GM13977 (cell line): ENCODE measurements around the gene SMARCA2.

Experiments used
- DNase-seq: peaks from one replicate; pipeline ENCODE4 v3.0.0; 2012; ENCODE audit warnings: low spot score
- CTCF ChIP-seq: IDR thresholded peaks from 2 replicates; pipeline ENCODE4 v1.5.1; 2012; ENCODE audit warnings: mild to moderate bottlenecking, control low read depth; ENCODE audit not compliant: insufficient read depth; ENCODE audit errors: extremely low read depth, missing control alignments
- in situ Hi-C: fragments of 300-500 bp; cut with MboI; formaldehyde crosslinking; loops from one replicate; pipeline ENCODE4 v1.12.0; 2022; ENCODE audit warnings: low sequenced_read_pairs, low pct_unique_long_range_greater_than_20kb, mixed read lengths, inconsistent platforms; ENCODE audit not compliant: unreplicated experiment

SMARCA2 gene

GRCh38 chr9:2158111-2158610 lies 143.0 kb downstream of the SMARCA2 start:
- peak; percentile 25 for DNase-seq
- TF ChIP-seq CTCF = no peak
- in situ Hi-C loops = no loop called here

- TF ChIP-seq CTCF = no peak
- in situ Hi-C loops = no loop called here
- DNase-seq = no peak
Observed at GRCh38 chr9:2158766-2159430, 143.8 kb downstream of the SMARCA2 start.

GRCh38 chr9:2159521-2160454 lies 144.6 kb downstream of the SMARCA2 start:
- DNase-seq = no peak
- no peak for TF ChIP-seq CTCF
- in situ Hi-C loops = no loop called here

GRCh38 chr9:2161661-2162060 lies 146.5 kb downstream of the SMARCA2 start:
- in situ Hi-C loops = no loop called here
- DNase-seq = no peak
- no peak for TF ChIP-seq CTCF

GRCh38 chr9:2163231-2163885 lies 148.2 kb downstream of the SMARCA2 start:
- in situ Hi-C loops = no loop called here
- DNase-seq = no peak
- no peak for TF ChIP-seq CTCF

- TF ChIP-seq CTCF = no peak
Observed at GRCh38 chr9:2164268-2164667, 149.1 kb downstream of the SMARCA2 start.

More at GRCh38 chr9:2164268-2164667, 149.1 kb downstream of the SMARCA2 start:
- in situ Hi-C loops = no loop called here
- no peak for DNase-seq
